B cell (primary cell): Measurements from ENCODE around the gene STMN3.

Experiments
- CTCF ChIP-seq: fragments of 200-600 bp; IDR thresholded peaks from one replicate; pipeline ENCODE4 v1.8.0; 2022; ENCODE audit warnings: antibody characterized with exemption, mild to moderate bottlenecking
- EZH2 ChIP-seq: IDR thresholded peaks from 2 replicates; pipeline ENCODE4 v1.6.1; 2012; ENCODE audit warnings: borderline replicate concordance, low read depth, mild to moderate bottlenecking, moderate library complexity, low read length; ENCODE audit not compliant: insufficient read depth, poor library complexity, severe bottlenecking

- TF ChIP-seq EZH2 (no peak), CTCF (no peak)
Measured at GRCh38 chr20:63610581-63611435, 42.4 kb downstream of the STMN3 start.
